Measurements from ENCODE around the gene CMIP.

Gene CMIP

DNA sequence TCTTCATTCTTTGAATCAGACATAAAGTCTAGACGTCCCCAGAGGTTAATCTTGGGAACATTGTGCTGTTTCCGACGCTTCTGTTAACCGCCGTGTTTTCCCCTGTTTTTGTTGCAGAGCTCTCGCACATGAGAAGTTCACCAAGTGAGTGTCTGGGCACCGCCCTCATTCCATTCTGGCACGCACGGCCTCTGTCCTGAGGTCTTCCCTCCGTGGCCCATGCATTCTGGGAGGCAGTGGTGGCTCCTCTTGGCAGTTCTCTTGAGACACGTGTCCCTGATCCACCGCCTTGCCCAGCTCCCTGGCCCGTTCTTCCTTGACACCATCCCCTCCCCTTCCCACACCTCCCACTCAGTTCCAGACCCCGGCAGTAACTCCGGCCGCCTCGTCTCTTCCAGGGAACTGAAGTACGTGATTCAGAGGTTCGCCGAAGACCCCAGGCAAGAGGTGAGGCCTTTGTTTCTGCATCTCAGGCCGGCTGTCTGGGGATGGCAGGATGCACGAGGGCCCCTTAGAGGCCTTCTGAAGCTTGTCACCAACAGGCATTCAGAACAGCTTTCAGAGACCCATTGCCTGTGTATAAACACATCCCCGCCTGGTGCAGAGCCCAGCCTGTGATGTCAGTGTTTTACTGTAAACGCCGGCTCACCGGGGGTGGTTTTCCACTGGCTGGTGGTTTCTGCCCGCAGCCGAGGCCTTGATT lies 248.6 kb downstream of the CMIP start:
- H3K27ac ChIP-seq (ENCODE audit: insufficient read depth in 1 of 2, low read depth in 1 of 2, low read length in 2 of 2, poor library complexity in 1 of 2, severe bottlenecking in 2 of 2) = no peak overlapping the region
- H3K36me3 ChIP-seq (ENCODE audit: control insufficient read depth in 4 of 4, insufficient read depth in 4 of 4, low read length in 3 of 4) = peaks cover 3 to 56% (median 30%) of the 10 kb centered on the region in 4 experiments
- 91% methylated on average over 28 of the region's 28 CpGs for WGBS (ENCODE audit: insufficient coverage)
- no peaks in the 10 kb centered on the region for H3K27me3 ChIP-seq (replicated peaks in 2 of 5; ENCODE audit: control insufficient read depth in 4 of 5, insufficient read depth in 5 of 5, low read length in 4 of 5)
- H3K4me3 ChIP-seq (ENCODE audit: control insufficient read depth in 1 of 7, extremely low read depth in 1 of 7, insufficient read depth in 4 of 7, low read depth in 2 of 7, low read length in 6 of 7) = no peak overlapping the region
- peaks cover 0 to 31% (median 11%) of the 10 kb centered on the region in 4 experiments for H3K4me1 ChIP-seq (ENCODE audit: control extremely low read depth in 1 of 4, control insufficient read depth in 4 of 4, insufficient read depth in 4 of 4, low read length in 3 of 4)
- CTCF ChIA-PET = interaction anchor here (0.6 to 14.1 kb wide), 6 partner anchors 11 to 73 kb away, joined by 3 to 234 read pairs (median 3); no protein-coding TSS in a partner anchor
- no peaks in the 10 kb centered on the region for H3K9me3 ChIP-seq (ENCODE audit: control extremely low read depth in 1 of 5, control insufficient read depth in 4 of 5, insufficient read depth in 2 of 5, low read depth in 1 of 5, low read length in 4 of 5)
- no peak for DNase-seq
- POLR2A ChIA-PET = no interaction called here

DNA sequence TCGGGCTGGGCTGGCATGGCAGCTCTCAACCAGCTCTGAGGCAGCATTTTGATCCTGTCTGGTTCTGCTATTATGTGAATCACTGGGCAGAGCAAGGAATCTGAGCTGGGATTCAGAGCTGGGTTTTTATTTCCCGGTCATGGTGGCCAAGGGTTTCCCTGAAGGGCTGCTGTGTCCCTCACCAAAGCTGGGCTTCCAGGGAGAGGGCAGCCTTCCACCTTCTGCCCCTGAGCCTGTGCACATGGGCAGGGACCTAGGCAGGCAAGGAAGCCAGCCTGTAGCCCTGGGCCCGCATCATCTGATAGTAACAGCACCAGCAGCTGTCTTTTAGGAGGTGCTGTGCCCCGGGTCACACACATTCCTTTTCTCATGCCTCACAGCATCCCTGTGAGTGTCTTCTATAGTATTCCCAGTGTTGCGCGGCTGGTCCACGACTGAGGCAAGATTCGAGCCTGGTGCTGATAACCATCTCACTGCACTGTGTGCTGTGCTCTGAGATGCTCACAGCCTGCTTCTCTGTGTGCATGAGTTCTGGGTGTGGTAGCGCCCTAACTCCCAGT lies 249.2 kb downstream of the CMIP start:
- ChIA-PET CTCF (interaction anchor here (0.9 to 14.1 kb wide), 6 partner anchors 11 to 73 kb away, joined by 3 to 234 read pairs (median 4); no protein-coding TSS in a partner anchor), POLR2A (no interaction called here)
- WGBS (ENCODE audit: insufficient coverage) = 92% methylated on average over 7 of the region's 9 CpGs
- DNase-seq = no peak
- H3K9me3 ChIP-seq (ENCODE audit: control extremely low read depth in 1 of 5, control insufficient read depth in 4 of 5, insufficient read depth in 2 of 5, low read depth in 1 of 5, low read length in 4 of 5) = no peaks in the 10 kb centered on the region
- no peak overlapping the region for H3K4me3 ChIP-seq (ENCODE audit: control insufficient read depth in 1 of 7, extremely low read depth in 1 of 7, insufficient read depth in 4 of 7, low read depth in 2 of 7, low read length in 6 of 7)
- peaks cover 0 to 28% (median 10%) of the 10 kb centered on the region in 4 experiments for H3K4me1 ChIP-seq (ENCODE audit: control extremely low read depth in 1 of 4, control insufficient read depth in 4 of 4, insufficient read depth in 4 of 4, low read length in 3 of 4)
- peaks cover 3 to 62% (median 36%) of the 10 kb centered on the region in 4 experiments for H3K36me3 ChIP-seq (ENCODE audit: control insufficient read depth in 4 of 4, insufficient read depth in 4 of 4, low read length in 3 of 4)
- no peaks in the 10 kb centered on the region for H3K27me3 ChIP-seq (replicated peaks in 2 of 5; ENCODE audit: control insufficient read depth in 4 of 5, insufficient read depth in 5 of 5, low read length in 4 of 5)
- H3K27ac ChIP-seq (ENCODE audit: insufficient read depth in 1 of 2, low read depth in 1 of 2, low read length in 2 of 2, poor library complexity in 1 of 2, severe bottlenecking in 2 of 2) = no peak overlapping the region

DNA sequence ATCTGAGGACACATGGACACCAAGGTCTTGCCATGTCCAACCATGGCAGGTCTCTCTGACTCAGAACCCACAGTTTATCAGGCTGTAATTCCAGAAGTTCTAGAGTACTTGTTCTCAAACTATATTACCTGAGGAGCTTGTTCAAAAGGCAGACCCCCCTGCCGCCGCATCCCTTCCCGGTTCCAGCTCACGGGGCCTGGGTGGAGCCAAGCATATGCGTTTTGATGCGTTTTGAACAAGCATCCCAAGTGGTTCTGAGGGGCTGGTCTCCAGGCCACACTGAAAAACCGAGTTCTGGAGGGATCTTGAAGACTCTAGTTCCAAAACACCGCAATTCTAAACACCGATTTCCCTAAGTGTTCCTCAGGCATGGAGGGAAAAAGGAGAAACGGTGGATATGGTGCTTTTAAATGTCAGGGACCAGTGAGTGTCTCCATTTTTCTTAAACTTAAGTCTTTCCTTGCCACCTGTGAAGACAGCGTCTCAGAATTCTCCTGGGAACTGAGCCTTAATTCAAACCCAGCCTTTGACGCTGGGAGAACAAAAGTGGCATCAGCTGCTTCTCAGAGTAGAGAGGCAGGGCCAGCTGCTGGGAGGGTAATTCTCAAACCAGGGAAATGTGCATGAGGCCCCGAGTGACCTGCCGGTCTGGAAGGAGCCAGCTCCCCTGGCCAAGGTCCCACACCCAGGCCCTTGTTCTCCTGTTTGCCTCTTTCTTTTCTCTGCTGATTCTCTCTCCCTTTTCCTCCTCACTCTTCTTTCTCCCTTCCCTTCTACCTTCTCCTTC lies 250.1 kb downstream of the CMIP start:
- POLR2A ChIA-PET = interaction anchor here (1.4 kb wide), 1 partner anchor 8 kb away, joined by 5 read pairs; no protein-coding TSS in a partner anchor
- Histone ChIP-seq H3K4me1 (ENCODE audit: control extremely low read depth in 1 of 4, control insufficient read depth in 4 of 4, insufficient read depth in 4 of 4, low read length in 3 of 4) (peaks cover 0 to 28% (median 10%) of the 10 kb centered on the region in 4 experiments), H3K27me3 (replicated peaks in 2 of 5; ENCODE audit: control insufficient read depth in 4 of 5, insufficient read depth in 5 of 5, low read length in 4 of 5) (no peaks in the 10 kb centered on the region), H3K4me3 (ENCODE audit: control insufficient read depth in 1 of 7, extremely low read depth in 1 of 7, insufficient read depth in 4 of 7, low read depth in 2 of 7, low read length in 6 of 7) (no peak overlapping the region), H3K9me3 (ENCODE audit: control extremely low read depth in 1 of 5, control insufficient read depth in 4 of 5, insufficient read depth in 2 of 5, low read depth in 1 of 5, low read length in 4 of 5) (no peaks in the 10 kb centered on the region), H3K27ac (ENCODE audit: insufficient read depth in 1 of 2, low read depth in 1 of 2, low read length in 2 of 2, poor library complexity in 1 of 2, severe bottlenecking in 2 of 2) (no peak overlapping the region), H3K36me3 (ENCODE audit: control insufficient read depth in 4 of 4, insufficient read depth in 4 of 4, low read length in 3 of 4) (peaks cover 3 to 67% (median 39%) of the 10 kb centered on the region in 4 experiments)
- DNase-seq = no peak
- 86% methylated on average over 10 of the region's 14 CpGs for WGBS (ENCODE audit: insufficient coverage)
- CTCF ChIA-PET = interaction anchor here (1.0 to 14.1 kb wide), 10 partner anchors 7 to 74 kb away, joined by 3 to 234 read pairs (median 6); no protein-coding TSS in a partner anchor

DNA sequence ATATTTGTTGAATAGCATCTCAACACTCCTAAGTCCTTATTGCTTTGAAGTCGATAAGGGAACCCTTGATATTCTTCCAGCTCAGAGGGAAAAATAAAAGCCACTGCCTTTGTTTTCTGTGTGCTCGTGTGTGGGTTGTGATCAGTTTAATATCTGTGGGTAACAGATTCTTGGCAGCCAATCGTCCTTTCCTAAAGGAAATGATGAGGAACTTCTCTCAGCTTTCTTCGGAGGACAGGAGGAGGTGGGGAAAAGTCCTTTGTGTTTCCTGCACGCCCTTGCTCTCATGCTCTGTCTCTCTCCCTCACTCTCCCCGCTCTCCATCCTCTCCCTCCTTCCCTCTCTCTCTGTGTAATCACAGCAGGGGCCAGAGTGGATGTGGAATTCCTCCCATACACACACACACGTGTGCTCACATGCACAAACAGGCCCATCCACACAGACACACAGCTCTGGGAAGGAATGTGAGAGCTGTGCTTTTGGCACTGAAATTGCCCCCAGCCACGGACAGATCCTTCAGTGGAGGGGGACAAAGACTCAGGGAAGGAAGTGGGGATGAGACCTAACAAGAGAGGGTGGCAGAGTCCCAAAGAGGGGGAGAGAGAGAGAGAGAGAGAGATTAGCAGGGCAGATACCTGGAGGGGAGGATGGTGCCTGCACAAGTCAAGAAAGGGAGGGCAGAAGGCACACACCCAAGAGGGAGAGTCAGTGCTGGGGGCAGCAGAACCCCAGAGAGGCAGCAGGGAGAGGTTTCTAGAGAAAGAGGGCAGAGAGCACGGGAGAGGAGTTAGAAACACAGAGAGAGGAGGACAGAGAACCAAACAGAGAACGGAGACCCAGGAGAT lies 250.9 kb downstream of the CMIP start:
- Histone ChIP-seq H3K36me3 (ENCODE audit: control insufficient read depth in 4 of 4, insufficient read depth in 4 of 4, low read length in 3 of 4) (peaks cover 3 to 70% (median 39%) of the 10 kb centered on the region in 4 experiments), H3K9me3 (ENCODE audit: control extremely low read depth in 1 of 5, control insufficient read depth in 4 of 5, insufficient read depth in 2 of 5, low read depth in 1 of 5, low read length in 4 of 5) (no peaks in the 10 kb centered on the region), H3K4me3 (ENCODE audit: control insufficient read depth in 1 of 7, extremely low read depth in 1 of 7, insufficient read depth in 4 of 7, low read depth in 2 of 7, low read length in 6 of 7) (peak overlapping the region in 1 of 7 experiments; percentile 6), H3K27ac (ENCODE audit: insufficient read depth in 1 of 2, low read depth in 1 of 2, low read length in 2 of 2, poor library complexity in 1 of 2, severe bottlenecking in 2 of 2) (no peak overlapping the region), H3K27me3 (replicated peaks in 2 of 5; ENCODE audit: control insufficient read depth in 4 of 5, insufficient read depth in 5 of 5, low read length in 4 of 5) (no peaks in the 10 kb centered on the region), H3K4me1 (ENCODE audit: control extremely low read depth in 1 of 4, control insufficient read depth in 4 of 4, insufficient read depth in 4 of 4, low read length in 3 of 4) (peaks cover 0 to 28% (median 10%) of the 10 kb centered on the region in 4 experiments)
- POLR2A ChIA-PET = interaction anchor here (1.4 kb wide), 1 partner anchor 9 kb away, joined by 5 read pairs; no protein-coding TSS in a partner anchor
- 45% methylated on average over 6 of the region's 10 CpGs for WGBS (ENCODE audit: insufficient coverage)
- CTCF ChIA-PET = interaction anchor here (1.0 to 14.1 kb wide), 19 partner anchors 8 to 326 kb away, joined by 3 to 234 read pairs (median 5); no protein-coding TSS in a partner anchor
- DNase-seq = no peak

DNA sequence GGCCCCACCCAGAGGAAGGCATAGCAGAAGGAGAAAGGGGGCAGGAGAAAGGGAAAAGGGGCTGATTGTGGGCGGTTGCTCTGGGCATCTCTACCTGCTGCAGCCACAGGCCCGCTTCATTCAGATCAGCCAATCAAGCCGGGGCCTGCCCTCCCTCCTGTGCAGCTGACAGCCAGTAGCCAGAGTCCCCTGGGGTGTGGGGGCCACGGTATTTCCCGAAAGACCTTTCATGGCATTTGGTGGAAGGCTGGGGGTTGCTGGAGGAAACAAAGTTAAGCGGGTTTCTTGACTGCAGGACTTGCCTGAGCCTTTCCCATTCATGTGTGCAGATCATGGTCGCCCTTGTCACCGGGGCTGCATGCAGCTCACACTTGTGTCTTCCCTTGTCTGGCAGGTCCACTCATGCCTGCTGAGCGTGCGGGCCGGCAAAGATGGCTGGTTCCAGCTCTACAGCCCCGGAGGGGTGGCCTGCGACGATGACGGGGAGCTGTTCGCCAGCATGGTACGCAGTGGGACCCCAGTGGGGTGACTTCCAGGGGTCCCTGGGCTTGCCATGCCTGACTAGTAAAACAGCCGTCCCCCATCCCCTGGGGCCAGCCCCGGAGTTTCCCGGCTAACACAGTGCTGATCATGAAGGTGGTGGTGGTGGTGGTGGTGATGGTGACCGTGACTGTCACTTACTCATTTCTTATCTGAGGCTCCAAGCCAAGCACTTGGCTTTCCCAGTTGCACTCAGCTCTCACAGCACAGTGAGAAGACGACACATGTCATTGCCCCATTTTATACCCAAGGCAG lies 251.8 kb downstream of the CMIP start:
- Histone ChIP-seq H3K27me3 (replicated peaks in 2 of 5; ENCODE audit: control insufficient read depth in 4 of 5, insufficient read depth in 5 of 5, low read length in 4 of 5) (no peaks in the 10 kb centered on the region), H3K27ac (ENCODE audit: insufficient read depth in 1 of 2, low read depth in 1 of 2, low read length in 2 of 2, poor library complexity in 1 of 2, severe bottlenecking in 2 of 2) (no peak overlapping the region), H3K4me1 (ENCODE audit: control extremely low read depth in 1 of 4, control insufficient read depth in 4 of 4, insufficient read depth in 4 of 4, low read length in 3 of 4) (peaks cover 0 to 28% (median 10%) of the 10 kb centered on the region in 4 experiments), H3K9me3 (ENCODE audit: control extremely low read depth in 1 of 5, control insufficient read depth in 4 of 5, insufficient read depth in 2 of 5, low read depth in 1 of 5, low read length in 4 of 5) (no peaks in the 10 kb centered on the region), H3K36me3 (ENCODE audit: control insufficient read depth in 4 of 4, insufficient read depth in 4 of 4, low read length in 3 of 4) (peaks cover 3 to 70% (median 42%) of the 10 kb centered on the region in 4 experiments), H3K4me3 (ENCODE audit: control insufficient read depth in 1 of 7, extremely low read depth in 1 of 7, insufficient read depth in 4 of 7, low read depth in 2 of 7, low read length in 6 of 7) (no peak overlapping the region)
- DNase-seq = peak in 1 of 3 donors; percentile 50
- 96% methylated on average over 16 of the region's 22 CpGs for WGBS (ENCODE audit: insufficient coverage)
- ChIA-PET POLR2A (interaction anchor here (0.8 to 1.0 kb wide), 2 partner anchors 20 to 73 kb away, joined by 3 read pairs; no protein-coding TSS in a partner anchor), CTCF (interaction anchor here (0.9 to 14.1 kb wide), 28 partner anchors 9 to 331 kb away, joined by 3 to 234 read pairs (median 6); no protein-coding TSS in a partner anchor)

Measured in common myeloid progenitor, CD34-positive (primary cell).